ENCODE data around the gene SMYD2. TPM values are rescaled to one million over a fixed set of nuclear protein-coding genes. Genes with fewer than 3 reads are reported as not detected.

The SMYD2 gene
- total RNA-seq, 1 donor from 2014 or later: 18.3 TPM

GRCh38 chr1:214332946-214333798 lies 52.2 kb downstream of the SMYD2 start:
- Mint-ChIP-seq H3K4me1 (no peaks in the 10 kb centered on the region), H3K4me3 (no peak overlapping the region), H3K9me3 (no peaks in the 10 kb centered on the region), H3K36me3 (ENCODE audit: low read depth) (peaks cover 49% of the 10 kb centered on the region), H3K27ac (no peak overlapping the region), H3K27me3 (no peaks in the 10 kb centered on the region)
- no peak for DNase-seq
- no peak for ATAC-seq (ENCODE audit: low read depth)
- ChIA-PET CTCF (interaction anchor here (0.6 to 10.7 kb wide), 22 partner anchors 9 to 1058 kb away, joined by 3 to 357 read pairs (median 6); no protein-coding TSS in a partner anchor), POLR2A (no interaction called here)
- intact Hi-C loops (cut with micrococcal nuclease): loop anchor here (1.0 to 2.0 kb wide), 3 partner anchors 252 to 1193 kb away; no protein-coding TSS in a partner anchor
- TF ChIP-seq, protein P1, sequence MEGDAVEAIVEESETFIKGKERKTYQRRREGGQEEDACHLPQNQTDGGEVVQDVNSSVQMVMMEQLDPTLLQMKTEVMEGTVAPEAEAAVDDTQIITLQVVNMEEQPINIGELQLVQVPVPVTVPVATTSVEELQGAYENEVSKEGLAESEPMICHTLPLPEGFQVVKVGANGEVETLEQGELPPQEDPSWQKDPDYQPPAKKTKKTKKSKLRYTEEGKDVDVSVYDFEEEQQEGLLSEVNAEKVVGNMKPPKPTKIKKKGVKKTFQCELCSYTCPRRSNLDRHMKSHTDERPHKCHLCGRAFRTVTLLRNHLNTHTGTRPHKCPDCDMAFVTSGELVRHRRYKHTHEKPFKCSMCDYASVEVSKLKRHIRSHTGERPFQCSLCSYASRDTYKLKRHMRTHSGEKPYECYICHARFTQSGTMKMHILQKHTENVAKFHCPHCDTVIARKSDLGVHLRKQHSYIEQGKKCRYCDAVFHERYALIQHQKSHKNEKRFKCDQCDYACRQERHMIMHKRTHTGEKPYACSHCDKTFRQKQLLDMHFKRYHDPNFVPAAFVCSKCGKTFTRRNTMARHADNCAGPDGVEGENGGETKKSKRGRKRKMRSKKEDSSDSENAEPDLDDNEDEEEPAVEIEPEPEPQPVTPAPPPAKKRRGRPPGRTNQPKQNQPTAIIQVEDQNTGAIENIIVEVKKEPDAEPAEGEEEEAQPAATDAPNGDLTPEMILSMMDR (IDR thresholded peaks at IDR 0.05): no peak

DNA sequence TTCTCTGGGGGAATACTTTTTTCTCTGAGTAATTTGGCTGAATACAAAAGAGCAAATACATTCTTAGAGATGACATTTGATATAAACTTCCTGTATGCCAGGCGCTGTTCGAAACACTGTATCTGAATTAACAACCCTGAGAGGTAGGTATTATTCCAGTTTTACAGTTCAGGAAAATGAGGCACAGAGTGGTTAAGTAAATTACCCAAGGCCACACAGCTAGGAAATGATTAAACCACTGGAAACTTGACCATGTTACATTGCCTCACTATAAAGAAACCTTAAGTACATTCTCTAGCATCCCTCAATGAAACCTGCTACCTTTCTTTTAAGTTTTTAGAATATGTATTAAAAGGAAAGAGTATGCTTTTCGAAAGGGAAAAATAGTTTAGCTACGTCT lies 54.6 kb downstream of the SMYD2 start:
- TF ChIP-seq, protein P1 (IDR thresholded peaks at IDR 0.05): no peak
- POLR2A ChIA-PET: no interaction called here
- CTCF ChIA-PET: interaction anchor here (0.6 to 1.9 kb wide), 2 partner anchors 74 to 121 kb away, joined by 3 to 4 read pairs; no protein-coding TSS in a partner anchor
- Mint-ChIP-seq H3K4me3 (no peak overlapping the region), H3K27ac (no peak overlapping the region), H3K36me3 (ENCODE audit: low read depth) (peaks cover 42% of the 10 kb centered on the region), H3K4me1 (no peaks in the 10 kb centered on the region), H3K27me3 (no peaks in the 10 kb centered on the region), H3K9me3 (no peaks in the 10 kb centered on the region)
- intact Hi-C loops (cut with micrococcal nuclease): no loop called here
- DNase-seq: no peak
- ATAC-seq (ENCODE audit: low read depth): no peak

GRCh38 chr1:214337015-214337414 lies 56.1 kb downstream of the SMYD2 start:
- H3K27me3 Mint-ChIP-seq: no peaks in the 10 kb centered on the region
- no peak for ATAC-seq (ENCODE audit: low read depth)
- H3K4me3 Mint-ChIP-seq: no peak overlapping the region
- DNase-seq: no peak
- peaks cover 35% of the 10 kb centered on the region for H3K36me3 Mint-ChIP-seq (ENCODE audit: low read depth)
- ChIA-PET POLR2A (no interaction called here), CTCF (interaction anchor here (5.7 kb wide), 1 partner anchor 7 kb away, joined by 38 read pairs; no protein-coding TSS in a partner anchor)
- no peaks in the 10 kb centered on the region for H3K9me3 Mint-ChIP-seq
- no peak overlapping the region for H3K27ac Mint-ChIP-seq
- intact Hi-C loops (cut with micrococcal nuclease): no loop called here
- no peaks in the 10 kb centered on the region for H3K4me1 Mint-ChIP-seq
- TF ChIP-seq, protein P1 (IDR thresholded peaks at IDR 0.05): no peak

GRCh38 chr1:214337511-214337910 lies 56.6 kb downstream of the SMYD2 start:
- CTCF ChIA-PET: interaction anchor here (5.7 kb wide), 1 partner anchor 8 kb away, joined by 38 read pairs; no protein-coding TSS in a partner anchor
- Mint-ChIP-seq H3K27me3 (no peaks in the 10 kb centered on the region), H3K4me1 (no peaks in the 10 kb centered on the region), H3K27ac (no peak overlapping the region), H3K36me3 (ENCODE audit: low read depth) (peaks cover 35% of the 10 kb centered on the region), H3K9me3 (no peaks in the 10 kb centered on the region), H3K4me3 (no peak overlapping the region)
- no peak for ATAC-seq (ENCODE audit: low read depth)
- TF ChIP-seq, protein P1 (IDR thresholded peaks at IDR 0.05): no peak
- DNase-seq: no peak
- POLR2A ChIA-PET: no interaction called here
- intact Hi-C loops (cut with micrococcal nuclease): no loop called here

DNA sequence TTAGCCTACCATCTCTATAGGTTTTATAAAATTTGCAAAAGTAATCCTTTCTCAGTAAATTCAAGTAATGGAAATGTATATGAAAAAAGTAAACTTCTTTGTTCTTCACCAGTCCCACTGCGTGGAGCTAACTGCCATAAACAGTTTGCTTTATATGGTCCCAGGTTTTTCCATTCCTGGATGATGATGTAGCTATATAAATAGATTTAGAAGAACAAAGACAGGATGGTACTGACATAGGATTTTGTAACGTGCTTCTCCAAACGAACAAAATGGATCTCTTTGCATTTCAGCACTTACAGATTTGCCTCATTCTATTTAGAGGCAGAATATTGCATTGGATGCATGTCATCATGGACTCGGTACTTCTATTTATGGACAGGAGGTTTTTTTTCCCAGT lies 57.3 kb downstream of the SMYD2 start:
- DNase-seq: no peak
- Mint-ChIP-seq H3K9me3 (no peaks in the 10 kb centered on the region), H3K27me3 (no peaks in the 10 kb centered on the region), H3K4me1 (no peaks in the 10 kb centered on the region), H3K4me3 (no peak overlapping the region), H3K36me3 (ENCODE audit: low read depth) (peaks cover 35% of the 10 kb centered on the region), H3K27ac (no peak overlapping the region)
- ATAC-seq (ENCODE audit: low read depth): no peak
- TF ChIP-seq, protein P1 (IDR thresholded peaks at IDR 0.05): no peak
- CTCF ChIA-PET: interaction anchor here (0.6 to 5.7 kb wide), 4 partner anchors 8 to 1788 kb away, joined by 3 to 38 read pairs (median 4); no protein-coding TSS in a partner anchor
- intact Hi-C loops (cut with micrococcal nuclease): no loop called here
- POLR2A ChIA-PET: no interaction called here

Measured in activated B cell treated with CpG ODN at 0.5 μM for 24 hours (primary cell).